ENCODE measurements around the gene HDGFL3. TPM values are rescaled to one million over a fixed set of nuclear protein-coding genes. Genes with fewer than 3 reads are reported as not detected.

The HDGFL3 gene
- total and polyA plus RNA-seq, 9 of the 15 experiments (the other 6 are each of a cell fraction or from before 2014, with no cell fraction given): 6.7 to 42.0 (median 31.4) TPM

GRCh38 chr15:83111149-83111548 lies 96.5 kb downstream of the HDGFL3 start:
- DNase-seq (ENCODE audit: extremely low read depth in 1 of 4, low spot score in 3 of 4): no peak
- H3K9ac ChIP-seq (ENCODE audit: insufficient read depth in 1 of 2, low read depth in 2 of 2, low read length in 2 of 2): no peak overlapping the region
- H3K4me2 ChIP-seq (ENCODE audit: insufficient read depth, low read length): no peak overlapping the region
- no peaks in the 10 kb centered on the region; a peak in 1 of 5 replicates for H3K27me3 ChIP-seq (ENCODE audit: control insufficient read depth in 2 of 2, insufficient read depth in 2 of 2, low read length in 2 of 2)
- in situ Hi-C loops (cut with MboI): no loop called here
- no peaks in the 10 kb centered on the region for H3K79me2 ChIP-seq (ENCODE audit: control insufficient read depth, insufficient read depth, low read length)
- H2AFZ ChIP-seq (ENCODE audit: low read depth, low read length): no peak overlapping the region
- H4K20me1 ChIP-seq (replicated peaks; ENCODE audit: control insufficient read depth, insufficient read depth, low read length): no peaks in the 10 kb centered on the region
- ChIA-PET CTCF (ENCODE audit: low intra/inter-chr PET ratio) (no interaction called here), POLR2A (interaction anchor here (2.3 kb wide), 1 partner anchor 17 kb away, joined by 7 read pairs; no protein-coding TSS in a partner anchor)
- H3K9me3 ChIP-seq (replicated peaks; ENCODE audit: control insufficient read depth, insufficient read depth, low read depth, low read length): no peaks in the 10 kb centered on the region
- ATAC-seq: no peak
- FAIRE-seq: no peak
- no peaks in the 10 kb centered on the region for H3K36me3 ChIP-seq (ENCODE audit: control insufficient read depth, insufficient read depth, low read length)
- no peaks in the 10 kb centered on the region for H3K9me1 ChIP-seq (ENCODE audit: control insufficient read depth, insufficient read depth, low read length)
- 57% methylated on average over 2 of the region's 3 CpGs for WGBS (ENCODE audit: insufficient coverage, low coverage, missing lambda C conversion rate)
- peaks cover 18 to 24% of the 10 kb centered on the region in 2 experiments; a peak in 4 of 5 replicates for H3K4me1 ChIP-seq (replicated peaks in 1 of 2; ENCODE audit: control insufficient read depth in 2 of 2, insufficient read depth in 2 of 2, low read length in 2 of 2)
- H3K27ac ChIP-seq (ENCODE audit: extremely low read depth, low read depth, low read length): no peak overlapping the region
- H3K4me3 ChIP-seq: no peak overlapping the region
- no TSS peak for BruUV-seq (replicated peaks)
- intact Hi-C loops (cut with micrococcal nuclease): no loop called here
- 0 out of 2 replicates have a peak, but pooled peaks have one; percentile 19 for TF ChIP-seq HBP1 (CRISPR knock-in tag; IDR thresholded peaks at IDR 0.05)
- TF ChIP-seq OTX1 (CRISPR knock-in tag; IDR thresholded peaks at IDR 0.05): 0 out of 2 replicates have a peak, but pooled peaks have one; percentile 15
- TF ChIP-seq EHMT2 (IDR thresholded peaks at IDR 0.05): peak; percentile 70
- TF ChIP-seq ARID2 (IDR thresholded peaks at IDR 0.05): peak; percentile 18; the same call in 1 of the 2 replicates
- TF ChIP-seq ELF4 (CRISPR knock-in tag; IDR thresholded peaks at IDR 0.05): 0 out of 2 replicates have a peak, but pooled peaks have one; percentile 60
- TF ChIP-seq YBX1 (IDR thresholded peaks at IDR 0.05): 0 out of 2 replicates have a peak, but pooled peaks have one; percentile 30
- no peak for TF ChIP-seq NR0B1 (IDR thresholded peaks at IDR 0.05; ENCODE audit: partially characterized antibody)
- peak; percentile 78 to 84 for TF ChIP-seq KDM1A (IDR thresholded peaks at IDR 0.05)
- no peak for TF ChIP-seq TAF15 (IDR thresholded peaks at IDR 0.05; ENCODE audit: low read depth, low read length)
- no peak for TF ChIP-seq SAFB (IDR thresholded peaks at IDR 0.05; ENCODE audit: borderline replicate concordance, low read depth, low read length)
- TF ChIP-seq PBX2 (CRISPR knock-in tag; IDR thresholded peaks at IDR 0.05; ENCODE audit: low read depth): no peak
- 0 out of 2 replicates have a peak, but pooled peaks have one; percentile 30 for TF ChIP-seq PBX2 (tag; conservative IDR thresholded peaks at IDR 0.05; ENCODE audit: low read depth)
- TF ChIP-seq HDAC1 (IDR thresholded peaks at IDR 0.05): peak in 1 of 2 experiments; percentile 71; a peak in 2 of 4 replicates
- no peak for TF ChIP-seq FOS (IDR thresholded peaks at IDR 0.05; ENCODE audit: extremely low read depth, insufficient read length)
- 0 out of 2 replicates have a peak, but pooled peaks have one; percentile 55 for TF ChIP-seq THRB (CRISPR knock-in tag; conservative IDR thresholded peaks at IDR 0.05)
